GM18861 (cell line): ENCODE data around the gene FAM156A.
"Not testable (repeated sequence)": the region's sequence is repeated elsewhere in the genome, so short reads cannot be mapped to it uniquely, and the experiment has no call there.

Source experiments
- ATAC-seq: cut with Tn5 transposase; IDR thresholded peaks from one replicate; pipeline ENCODE4 v1.9.1; 2021; ENCODE audit not compliant: unreplicated experiment

The FAM156A gene

GRCh38 chrX:52958113-52958959 lies at the start of gene FAM156A:
FAM156A (minus strand) TSS chrX:52958518; CDS start chrX:52948588, 9,930 bp downstream.
- ATAC-seq = peak; percentile 76

GRCh38 chrX:53005327-53005726 lies 47.0 kb upstream of the FAM156A start:
- ATAC-seq = no peak

GRCh38 chrX:53004811-53005210 lies 46.5 kb upstream of the FAM156A start:
- ATAC-seq = no peak

GRCh38 chrX:53004038-53004437 lies 45.7 kb upstream of the FAM156A start:
- no peak for ATAC-seq

GRCh38 chrX:53003111-53003510 lies 44.8 kb upstream of the FAM156A start:
- ATAC-seq = no peak

- no peak for ATAC-seq
These were observed 43.6 kb upstream of the FAM156A start for GRCh38 chrX:53001958-53002357.

- no peak for ATAC-seq
These were observed 42.3 kb upstream of the FAM156A start for GRCh38 chrX:53000447-53001135.

- no peak for ATAC-seq
These were observed 37.6 kb upstream of the FAM156A start for GRCh38 chrX:52995987-52996331.

- peak; percentile 92 for ATAC-seq
These were observed 37.0 kb upstream of the FAM156A start for GRCh38 chrX:52995135-52995986.

GRCh38 chrX:52990848-52991247 lies 32.5 kb upstream of the FAM156A start:
- no peak for ATAC-seq

- ATAC-seq = peak; percentile 78
These were observed 31.8 kb upstream of the FAM156A start for GRCh38 chrX:52990011-52990631.

- ATAC-seq = no peak
These were observed 30.9 kb upstream of the FAM156A start for GRCh38 chrX:52988985-52989917.

- no peak for ATAC-seq
These were observed 25.1 kb upstream of the FAM156A start for GRCh38 chrX:52983321-52984000.

GRCh38 chrX:52979993-52980392 lies 21.7 kb upstream of the FAM156A start:
- ATAC-seq = no peak

GRCh38 chrX:52979568-52979967 lies 21.2 kb upstream of the FAM156A start:
- ATAC-seq = no peak

GRCh38 chrX:52977953-52978352 lies 19.6 kb upstream of the FAM156A start:
- ATAC-seq = no peak

GRCh38 chrX:52975576-52975975 lies 17.3 kb upstream of the FAM156A start:
- not testable (repeated sequence) for ATAC-seq

- not testable (repeated sequence) for ATAC-seq
These were observed 16.1 kb upstream of the FAM156A start for GRCh38 chrX:52974336-52974992.

- ATAC-seq = not testable (repeated sequence)
These were observed 9.6 kb upstream of the FAM156A start for GRCh38 chrX:52967922-52968321.
